Left ventricle myocardium inferior (tissue), 1 donor: ENCODE measurements around the gene TRPM2. TPM values are rescaled to one million over a fixed set of nuclear protein-coding genes. Genes with fewer than 3 reads are reported as not detected.

ENCODE experiments used
- DNase-seq: peaks from one replicate; pipeline ENCODE4 v3.0.0-alpha.2; 2020
- H3K27ac ChIP-seq: fragments of 200-600 bp; replicated peaks from 2 replicates; pipeline ENCODE4 v1.8.0; 2021
- H3K27me3 ChIP-seq: fragments of 200-600 bp; 2 replicates; pipeline ENCODE4 v1.8.0; 2021; ENCODE audit warnings: low read depth
- H3K36me3 ChIP-seq: fragments of 200-600 bp; 2 replicates; pipeline ENCODE4 v1.8.0; 2021
- H3K4me1 ChIP-seq: fragments of 200-600 bp; 2 replicates; pipeline ENCODE4 v1.8.0; 2021
- H3K4me3 ChIP-seq: fragments of 200-600 bp; 2 replicates; pipeline ENCODE4 v1.8.0; 2021; ENCODE audit warnings: mild to moderate bottlenecking, moderate library complexity
- H3K9me3 ChIP-seq: fragments of 200-600 bp; replicated peaks from 2 replicates; pipeline ENCODE4 v1.8.0; 2021
- intact Hi-C: fragments of 100-400 bp; cut with micrococcal nuclease; formaldehyde crosslinking; loops from one replicate; pipeline ENCODE4 v1.11.0; 2022
- total RNA-seq: library from RNA; stranded (reverse); fragmentation: NEBNext Ultra II Directional; extraction: Animal tissue kit (Norgen Biotek cat#: 25700); gene quantifications from one replicate; pipeline ENCODE4 v1.2.1, GENCODE V29; 2021
- TF ChIP-seq, protein P1 (sequence below): fragments of 200-600 bp; IDR thresholded peaks from 2 replicates; pipeline ENCODE4 v1.8.0; 2021; ENCODE audit warnings: antibody characterized with exemption, mild to moderate bottlenecking, borderline replicate concordance
- donor health status: DM: no; HTN: yes; CAD: no; lungs with severe emphysema.

Gene TRPM2
- total RNA-seq, 1 donor from 2014 or later: 1.8 TPM

DNA sequence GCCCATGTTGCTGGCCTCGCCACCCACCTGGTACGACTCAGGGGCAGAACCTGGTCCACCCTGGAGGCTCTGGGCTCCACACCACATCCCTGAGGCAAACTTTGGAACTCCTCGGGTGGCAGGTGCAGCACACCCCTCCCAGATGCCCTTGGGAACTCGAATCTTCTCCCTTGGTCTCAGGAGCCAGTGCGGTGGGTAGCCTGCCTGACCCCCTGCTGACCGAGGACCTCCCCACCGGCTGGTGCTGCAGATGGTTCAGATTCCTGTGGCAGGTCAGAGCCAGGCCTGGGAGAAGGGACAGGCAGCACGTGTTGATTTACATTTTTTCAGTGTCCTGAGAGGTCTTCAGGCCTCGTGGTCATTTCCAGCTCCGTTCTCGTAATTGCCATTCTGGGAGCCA is 7.9 kb upstream of the TRPM2 start:
- H3K36me3 ChIP-seq: no peaks in the 10 kb centered on the region
- no peak overlapping the region for H3K4me3 ChIP-seq
- no peak overlapping the region for H3K27ac ChIP-seq
- no peak for DNase-seq
- H3K27me3 ChIP-seq: peaks cover 61% of the 10 kb centered on the region
- peaks cover 4% of the 10 kb centered on the region for H3K4me1 ChIP-seq
- TF ChIP-seq, protein P1, sequence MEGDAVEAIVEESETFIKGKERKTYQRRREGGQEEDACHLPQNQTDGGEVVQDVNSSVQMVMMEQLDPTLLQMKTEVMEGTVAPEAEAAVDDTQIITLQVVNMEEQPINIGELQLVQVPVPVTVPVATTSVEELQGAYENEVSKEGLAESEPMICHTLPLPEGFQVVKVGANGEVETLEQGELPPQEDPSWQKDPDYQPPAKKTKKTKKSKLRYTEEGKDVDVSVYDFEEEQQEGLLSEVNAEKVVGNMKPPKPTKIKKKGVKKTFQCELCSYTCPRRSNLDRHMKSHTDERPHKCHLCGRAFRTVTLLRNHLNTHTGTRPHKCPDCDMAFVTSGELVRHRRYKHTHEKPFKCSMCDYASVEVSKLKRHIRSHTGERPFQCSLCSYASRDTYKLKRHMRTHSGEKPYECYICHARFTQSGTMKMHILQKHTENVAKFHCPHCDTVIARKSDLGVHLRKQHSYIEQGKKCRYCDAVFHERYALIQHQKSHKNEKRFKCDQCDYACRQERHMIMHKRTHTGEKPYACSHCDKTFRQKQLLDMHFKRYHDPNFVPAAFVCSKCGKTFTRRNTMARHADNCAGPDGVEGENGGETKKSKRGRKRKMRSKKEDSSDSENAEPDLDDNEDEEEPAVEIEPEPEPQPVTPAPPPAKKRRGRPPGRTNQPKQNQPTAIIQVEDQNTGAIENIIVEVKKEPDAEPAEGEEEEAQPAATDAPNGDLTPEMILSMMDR: no peak
- no peaks in the 10 kb centered on the region for H3K9me3 ChIP-seq
- intact Hi-C loops: no loop called here

DNA sequence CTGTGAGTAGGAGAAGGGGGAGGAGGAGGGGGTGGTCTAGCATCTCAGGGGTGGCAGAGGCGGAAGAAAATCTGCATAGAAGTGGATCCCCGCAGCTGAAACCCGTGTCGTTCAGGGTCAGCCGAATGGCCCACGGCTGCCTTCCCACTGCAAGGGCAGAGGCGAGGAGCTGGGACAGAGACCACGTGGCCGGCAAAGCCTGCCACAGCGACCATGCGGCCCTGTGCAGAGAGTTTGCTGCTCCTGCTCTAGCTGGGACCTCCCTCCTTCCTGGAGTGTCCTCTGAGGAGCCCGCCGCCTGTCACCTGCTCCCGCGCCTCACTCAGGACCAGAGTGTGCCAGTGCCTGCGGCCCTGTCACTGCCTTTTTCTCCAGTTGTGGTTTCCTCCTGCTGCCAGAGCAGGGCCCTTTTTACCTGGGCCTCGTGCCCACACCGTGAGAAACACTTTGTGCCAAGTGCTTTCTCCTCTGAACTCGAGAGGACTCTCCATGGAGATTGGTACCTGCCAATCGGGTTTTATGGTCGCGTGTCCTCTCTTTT is 5.4 kb upstream of the TRPM2 start:
- intact Hi-C loops: no loop called here
- no peak for DNase-seq
- H3K27me3 ChIP-seq: peaks cover 86% of the 10 kb centered on the region
- no peaks in the 10 kb centered on the region for H3K36me3 ChIP-seq
- H3K27ac ChIP-seq: no peak overlapping the region
- H3K9me3 ChIP-seq: no peaks in the 10 kb centered on the region
- no peak overlapping the region for H3K4me3 ChIP-seq
- H3K4me1 ChIP-seq: peaks cover 4% of the 10 kb centered on the region
- TF ChIP-seq, protein P1: no peak

DNA sequence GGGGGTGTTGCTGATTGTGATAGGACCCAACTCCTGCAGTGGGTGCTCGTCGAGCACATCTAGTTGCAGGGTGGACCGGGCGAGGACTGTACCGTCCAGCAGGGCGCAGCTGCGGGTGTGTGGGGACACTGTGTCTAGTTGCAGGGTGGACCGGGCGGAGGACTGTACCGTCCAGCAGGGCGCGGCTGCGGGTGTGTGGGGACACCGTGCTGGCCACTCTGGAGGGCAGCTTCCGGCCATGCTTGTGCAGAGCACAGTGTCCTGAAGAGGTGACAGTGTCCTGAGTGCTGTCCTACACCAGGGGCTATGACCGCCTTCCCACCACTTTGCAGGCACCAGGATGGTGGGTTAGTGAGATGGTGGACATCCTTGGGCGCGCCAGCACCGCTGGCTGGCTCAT is 4.6 kb upstream of the TRPM2 start:
- no peak for DNase-seq
- H3K4me1 ChIP-seq: peaks cover 4% of the 10 kb centered on the region
- no peaks in the 10 kb centered on the region for H3K36me3 ChIP-seq
- intact Hi-C loops: no loop called here
- peaks cover 95% of the 10 kb centered on the region for H3K27me3 ChIP-seq
- no peaks in the 10 kb centered on the region for H3K9me3 ChIP-seq
- no peak overlapping the region for H3K27ac ChIP-seq
- TF ChIP-seq, protein P1: no peak
- H3K4me3 ChIP-seq: no peak overlapping the region

DNA sequence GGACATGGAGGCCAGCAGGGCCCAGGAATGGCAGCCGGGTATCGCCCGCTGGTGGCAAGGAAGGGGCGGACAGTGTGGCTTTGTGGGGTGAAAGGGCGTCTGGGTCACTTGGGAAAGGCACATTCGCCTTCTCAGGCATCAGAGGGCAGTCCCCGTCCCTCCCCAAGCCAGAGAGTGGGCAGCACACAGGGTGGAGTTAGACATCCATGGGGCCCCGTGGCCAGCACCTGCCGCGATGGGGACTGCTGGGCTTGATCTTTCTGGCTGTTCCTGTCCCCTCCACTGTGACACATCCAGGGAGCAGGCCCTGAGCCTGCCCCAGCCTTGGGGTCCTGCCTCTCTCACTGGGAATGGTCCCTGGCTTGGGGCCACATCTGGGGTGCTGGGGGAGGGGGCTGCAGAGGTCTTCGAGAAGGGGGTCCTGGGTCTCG is 4.0 kb upstream of the TRPM2 start:
- intact Hi-C loops: no loop called here
- DNase-seq: no peak
- H3K4me3 ChIP-seq: no peak overlapping the region
- no peaks in the 10 kb centered on the region for H3K9me3 ChIP-seq
- H3K4me1 ChIP-seq: peaks cover 4% of the 10 kb centered on the region
- H3K27me3 ChIP-seq: peaks cover 90% of the 10 kb centered on the region
- TF ChIP-seq, protein P1: no peak
- H3K36me3 ChIP-seq: no peaks in the 10 kb centered on the region
- H3K27ac ChIP-seq: no peak overlapping the region

DNA sequence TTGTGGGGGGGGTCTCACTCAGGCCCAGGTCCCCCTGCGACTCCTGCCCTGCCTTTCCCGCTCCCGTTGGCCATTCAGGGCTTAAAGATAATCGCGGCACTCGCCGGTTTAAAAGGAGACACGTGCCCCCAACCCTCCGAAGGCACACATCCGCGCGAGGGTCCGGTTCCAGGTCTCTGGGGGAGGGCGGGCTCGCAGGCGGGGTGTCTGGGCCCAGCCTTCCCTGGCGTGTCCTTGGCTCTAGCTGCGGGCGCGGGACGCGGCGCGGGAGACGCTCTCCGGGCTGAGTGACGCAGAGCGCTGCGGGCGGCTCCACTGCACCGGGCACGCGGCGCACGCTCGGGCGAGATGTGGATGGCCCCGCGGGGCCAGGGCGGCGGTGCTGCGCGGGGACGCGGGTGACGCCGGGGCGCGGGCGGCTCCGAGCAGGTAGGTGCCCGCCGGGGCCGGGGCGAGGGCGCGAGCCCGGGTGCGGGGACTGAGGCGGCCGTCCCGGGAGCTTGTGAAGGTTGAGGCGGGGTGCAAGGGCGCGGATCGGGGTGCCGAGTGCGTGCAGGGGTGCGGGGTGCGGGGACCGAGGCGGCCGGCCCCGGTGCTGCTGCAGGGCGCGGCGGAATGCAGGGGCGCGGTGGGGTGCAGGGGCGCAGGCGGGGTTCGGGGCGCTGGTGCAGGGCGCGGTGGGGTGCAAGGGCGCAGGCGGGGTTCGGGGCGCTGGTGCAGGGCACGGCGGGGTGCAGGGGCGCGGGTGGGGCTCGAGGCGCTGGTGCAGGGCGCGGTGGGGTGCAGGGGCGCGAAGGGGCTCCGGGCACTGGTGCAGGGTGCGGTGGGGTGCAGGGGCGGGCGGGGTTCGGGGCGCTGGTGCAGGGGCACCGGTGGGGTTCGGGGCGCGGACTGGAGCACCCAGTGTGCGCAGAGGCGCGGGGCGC is 3.3 kb upstream of the TRPM2 start:
- H3K9me3 ChIP-seq: no peaks in the 10 kb centered on the region
- H3K4me3 ChIP-seq: peak overlapping the region; percentile 29
- TF ChIP-seq, protein P1: no peak
- intact Hi-C loops: no loop called here
- no peaks in the 10 kb centered on the region for H3K36me3 ChIP-seq
- peaks cover 85% of the 10 kb centered on the region for H3K27me3 ChIP-seq
- H3K27ac ChIP-seq: no peak overlapping the region
- DNase-seq: no peak
- peaks cover 4% of the 10 kb centered on the region for H3K4me1 ChIP-seq
